GM12875 (cell line): ENCODE data around the gene HDAC11.

ENCODE experiments used
- H3K4me3 ChIP-seq: one replicate; pipeline ENCODE4 v1.5.1; 2011; ENCODE audit warnings: low read depth, low read length, control low read depth
- TF ChIP-seq, protein P1 (sequence below): IDR thresholded peaks from 2 replicates; pipeline ENCODE4 v1.5.1; 2011; ENCODE audit warnings: low read depth, mild to moderate bottlenecking, control low read depth, inconsistent platforms, low read length, moderate library complexity, borderline replicate concordance; ENCODE audit not compliant: insufficient read depth

The HDAC11 gene

DNA sequence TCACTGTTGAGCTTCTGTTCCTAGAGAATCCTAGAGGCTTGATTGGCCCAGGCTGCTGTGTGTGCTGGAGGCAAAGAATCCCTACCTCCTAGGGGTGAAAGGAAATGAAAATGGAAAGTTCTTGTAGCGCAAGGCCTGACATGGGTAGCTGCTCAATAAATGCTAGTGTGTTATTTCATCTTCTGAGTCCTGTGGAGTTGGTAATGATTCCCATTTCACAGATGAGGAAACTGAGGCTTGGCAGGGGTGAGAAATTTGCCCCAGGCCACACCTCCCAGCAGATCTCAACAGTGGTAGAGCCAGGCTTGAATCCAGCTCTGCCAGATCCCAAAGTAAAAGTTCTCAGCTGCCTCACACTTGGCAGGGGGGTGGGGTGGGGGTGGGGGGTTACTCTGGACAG, 26.1 kb downstream of the HDAC11 start:
- TF ChIP-seq, protein P1, sequence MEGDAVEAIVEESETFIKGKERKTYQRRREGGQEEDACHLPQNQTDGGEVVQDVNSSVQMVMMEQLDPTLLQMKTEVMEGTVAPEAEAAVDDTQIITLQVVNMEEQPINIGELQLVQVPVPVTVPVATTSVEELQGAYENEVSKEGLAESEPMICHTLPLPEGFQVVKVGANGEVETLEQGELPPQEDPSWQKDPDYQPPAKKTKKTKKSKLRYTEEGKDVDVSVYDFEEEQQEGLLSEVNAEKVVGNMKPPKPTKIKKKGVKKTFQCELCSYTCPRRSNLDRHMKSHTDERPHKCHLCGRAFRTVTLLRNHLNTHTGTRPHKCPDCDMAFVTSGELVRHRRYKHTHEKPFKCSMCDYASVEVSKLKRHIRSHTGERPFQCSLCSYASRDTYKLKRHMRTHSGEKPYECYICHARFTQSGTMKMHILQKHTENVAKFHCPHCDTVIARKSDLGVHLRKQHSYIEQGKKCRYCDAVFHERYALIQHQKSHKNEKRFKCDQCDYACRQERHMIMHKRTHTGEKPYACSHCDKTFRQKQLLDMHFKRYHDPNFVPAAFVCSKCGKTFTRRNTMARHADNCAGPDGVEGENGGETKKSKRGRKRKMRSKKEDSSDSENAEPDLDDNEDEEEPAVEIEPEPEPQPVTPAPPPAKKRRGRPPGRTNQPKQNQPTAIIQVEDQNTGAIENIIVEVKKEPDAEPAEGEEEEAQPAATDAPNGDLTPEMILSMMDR = no peak
- H3K4me3 ChIP-seq = no peak overlapping the region

DNA sequence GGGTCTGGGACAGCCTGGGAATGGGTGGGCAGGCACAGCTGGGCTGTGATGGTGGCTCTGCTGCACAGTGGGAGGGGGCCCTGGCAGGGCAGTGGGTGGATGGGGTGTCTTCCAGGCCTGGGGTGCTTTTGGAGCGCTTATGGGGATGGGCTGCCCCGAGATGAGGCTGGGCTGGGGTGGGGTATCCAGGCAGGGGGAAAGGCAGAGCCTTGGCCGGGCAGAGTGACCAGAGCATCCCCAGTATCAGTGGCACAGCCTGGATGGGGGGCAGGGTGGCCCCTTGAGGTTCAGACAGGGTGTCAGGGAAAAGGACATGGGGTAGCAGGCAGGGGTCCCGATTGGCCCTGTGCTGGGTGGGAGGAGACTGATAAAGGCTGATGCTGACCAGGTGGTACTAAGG, 26.6 kb downstream of the HDAC11 start:
- TF ChIP-seq, protein P1 = no peak
- H3K4me3 ChIP-seq = no peak overlapping the region

DNA sequence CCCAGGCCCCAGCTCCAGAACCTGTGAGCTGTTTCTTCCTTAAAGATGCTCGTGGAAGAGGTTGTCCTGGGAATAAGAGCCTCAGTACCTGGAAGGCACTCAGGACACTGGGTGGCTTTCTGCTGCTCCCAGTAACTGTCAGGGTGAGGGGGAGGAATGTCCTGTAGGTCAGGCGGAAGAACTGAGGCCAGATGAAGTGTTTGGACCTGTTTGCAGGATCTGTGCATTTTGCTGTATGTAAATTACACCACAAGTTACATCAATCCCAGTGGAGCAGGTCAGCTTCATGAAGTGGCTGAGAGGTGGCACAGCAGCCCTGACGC, 27.1 kb downstream of the HDAC11 start:
- TF ChIP-seq, protein P1 = no peak
- H3K4me3 ChIP-seq = no peak overlapping the region

GRCh38 chr3:13507570-13508339, 27.6 kb downstream of the HDAC11 start:
- TF ChIP-seq, protein P1 = no peak
- H3K4me3 ChIP-seq = no peak overlapping the region

DNA sequence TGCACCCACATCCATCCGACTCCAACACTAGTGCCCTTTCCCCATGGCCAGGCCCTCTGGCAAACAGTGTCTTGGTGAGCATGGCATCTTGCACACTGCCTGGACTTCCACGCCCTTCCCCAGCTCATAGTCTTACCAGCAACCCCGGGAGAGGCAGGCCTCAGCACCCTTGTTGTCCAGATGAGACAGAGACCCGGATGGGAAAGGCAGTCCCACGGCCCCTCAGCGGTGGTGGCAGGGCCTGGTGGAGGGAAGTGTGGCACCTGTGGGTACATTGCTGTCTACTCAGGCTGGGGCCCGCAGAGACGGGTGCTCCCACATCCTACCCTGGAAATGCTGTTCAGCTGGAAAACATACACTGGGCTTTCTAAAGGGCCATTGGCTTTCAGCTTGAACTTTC, 28.4 kb downstream of the HDAC11 start:
- TF ChIP-seq, protein P1 = no peak
- H3K4me3 ChIP-seq = no peak overlapping the region

DNA sequence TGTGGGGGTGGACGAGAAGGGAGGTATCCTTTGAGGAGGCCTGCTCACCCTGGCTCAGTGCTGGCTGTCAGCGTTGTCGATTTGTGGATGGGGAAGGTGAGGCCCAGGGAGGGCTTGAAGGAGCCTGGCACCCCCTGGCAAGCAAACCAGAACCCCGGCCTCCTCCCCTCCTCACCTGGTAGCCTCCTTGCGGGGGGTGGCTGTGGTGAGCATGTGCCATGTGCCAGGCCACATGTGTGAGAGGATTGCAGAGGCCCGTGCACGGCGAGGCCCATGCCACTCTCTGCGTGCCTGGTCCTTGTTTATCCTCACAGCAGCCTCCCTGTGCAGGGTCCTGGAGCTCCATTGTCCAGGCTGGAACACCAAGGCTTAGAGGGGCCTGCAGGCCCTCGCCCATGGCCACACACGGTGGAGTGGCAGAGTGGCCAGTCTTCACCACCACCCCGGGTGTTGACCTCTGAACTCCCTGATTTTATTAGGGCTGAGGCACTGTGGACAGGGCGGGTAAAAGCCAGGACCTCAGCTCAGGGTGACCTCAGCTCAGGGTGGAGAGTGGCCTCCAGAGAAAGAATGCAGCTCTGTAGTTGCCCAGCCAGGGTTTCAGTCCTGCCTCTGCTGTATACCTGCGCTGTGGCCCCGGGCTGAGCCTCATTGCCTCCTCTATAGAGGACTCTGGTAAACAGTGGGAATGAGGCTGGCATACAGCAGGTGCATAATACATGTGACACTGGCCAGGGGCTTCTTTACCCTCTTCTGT, 29.1 kb downstream of the HDAC11 start:
- H3K4me3 ChIP-seq = no peak overlapping the region
- TF ChIP-seq, protein P1 = no peak

DNA sequence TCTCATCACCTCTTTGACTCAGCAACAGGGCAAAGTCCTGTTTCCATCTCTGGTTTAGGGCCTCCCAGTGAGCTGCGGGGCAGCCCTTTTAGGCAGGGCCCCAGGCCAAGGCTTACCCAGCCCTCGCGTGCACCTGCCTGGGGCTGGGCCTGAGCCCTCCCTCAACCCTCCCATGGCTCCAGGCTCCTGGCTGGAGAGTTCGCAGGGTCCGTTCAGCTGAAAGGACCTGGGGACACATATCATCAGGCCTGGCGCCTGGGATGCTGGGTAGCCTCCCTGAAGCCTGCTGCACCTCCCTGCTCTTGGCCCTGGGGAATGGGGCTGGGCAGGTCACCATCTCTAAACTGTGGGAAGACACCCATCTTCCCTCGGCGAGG, 29.7 kb downstream of the HDAC11 start:
- TF ChIP-seq, protein P1 = no peak
- H3K4me3 ChIP-seq = no peak overlapping the region
